HG03135 (cell line): ENCODE measurements around the gene DAZAP1.
"Not testable (repeated sequence)": the region's sequence is repeated elsewhere in the genome, so short reads cannot be mapped to it uniquely, and the experiment has no call there.

ENCODE experiments used
- ATAC-seq: cut with Tn5 transposase; IDR thresholded peaks from one replicate; pipeline ENCODE4 v1.9.1; 2021; ENCODE audit warnings: mild to moderate bottlenecking, moderate library complexity; ENCODE audit not compliant: unreplicated experiment

Gene DAZAP1

DNA sequence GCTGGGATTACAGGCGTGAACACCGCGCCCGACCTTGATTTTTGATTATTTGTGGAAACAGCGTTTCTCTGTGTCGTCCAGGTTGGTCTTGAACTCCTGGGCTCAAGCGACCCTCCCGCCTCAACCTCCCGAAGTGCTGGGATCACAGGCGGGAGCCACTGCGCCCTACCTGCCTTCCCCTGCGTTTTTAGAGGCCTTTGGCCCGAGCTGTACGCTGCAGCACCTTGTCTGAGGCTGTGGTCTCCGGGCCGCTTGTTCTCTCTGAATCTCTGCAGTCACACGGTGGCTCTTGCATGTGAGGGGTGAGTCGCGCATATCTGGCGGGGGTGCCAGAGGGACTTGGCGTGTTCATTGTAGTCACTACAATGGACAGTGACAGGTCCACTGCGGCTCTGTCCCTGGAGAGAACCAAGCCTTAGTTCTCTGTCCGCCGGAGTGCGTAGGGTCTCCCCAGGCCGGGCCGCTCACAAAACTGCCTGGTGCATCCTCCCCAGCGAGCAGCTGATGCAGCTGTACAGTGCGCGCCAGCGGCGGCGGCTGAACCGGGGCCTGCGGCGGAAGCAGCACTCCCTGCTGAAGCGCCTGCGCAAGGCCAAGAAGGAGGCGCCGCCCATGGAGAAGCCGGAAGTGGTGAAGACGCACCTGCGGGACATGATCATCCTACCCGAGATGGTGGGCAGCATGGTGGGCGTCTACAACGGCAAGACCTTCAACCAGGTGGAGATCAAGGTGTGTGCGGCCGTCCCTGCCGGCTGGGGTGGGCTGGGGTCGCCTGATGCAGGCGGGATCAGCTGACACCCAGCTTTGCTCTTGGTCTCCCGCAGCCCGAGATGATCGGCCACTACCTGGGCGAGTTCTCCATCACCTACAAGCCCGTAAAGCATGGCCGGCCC is 32.4 kb downstream of the DAZAP1 start:
- not testable (repeated sequence) for ATAC-seq

DNA sequence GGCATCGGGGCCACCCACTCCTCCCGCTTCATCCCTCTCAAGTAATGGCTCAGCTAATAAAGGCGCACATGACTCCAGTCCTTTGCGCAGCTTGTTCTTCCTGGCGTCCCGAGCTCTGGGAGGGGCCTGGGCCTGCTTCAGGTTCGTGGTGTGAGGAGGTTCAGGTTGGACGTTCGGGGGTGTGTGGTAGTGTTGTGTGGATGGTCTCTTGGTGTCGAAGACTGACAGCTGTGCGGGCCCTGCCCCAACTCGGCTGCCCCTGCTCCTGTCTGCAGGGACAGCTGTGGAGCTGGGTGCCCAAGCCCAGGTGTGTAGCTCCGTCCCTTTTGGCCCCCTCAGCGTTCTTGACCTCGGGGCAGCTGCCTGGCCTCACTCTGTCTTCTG is 33.0 kb downstream of the DAZAP1 start:
- ATAC-seq, result no peak

GRCh38 chr19:1441022-1441426 is 33.6 kb downstream of the DAZAP1 start:
- no peak for ATAC-seq

- ATAC-seq, result no peak
Measured at GRCh38 chr19:1441677-1442438, 34.5 kb downstream of the DAZAP1 start.

GRCh38 chr19:1445185-1445931 is 38.0 kb downstream of the DAZAP1 start:
- ATAC-seq, result no peak

GRCh38 chr19:1445932-1446712 is 38.7 kb downstream of the DAZAP1 start:
- no peak for ATAC-seq

DNA sequence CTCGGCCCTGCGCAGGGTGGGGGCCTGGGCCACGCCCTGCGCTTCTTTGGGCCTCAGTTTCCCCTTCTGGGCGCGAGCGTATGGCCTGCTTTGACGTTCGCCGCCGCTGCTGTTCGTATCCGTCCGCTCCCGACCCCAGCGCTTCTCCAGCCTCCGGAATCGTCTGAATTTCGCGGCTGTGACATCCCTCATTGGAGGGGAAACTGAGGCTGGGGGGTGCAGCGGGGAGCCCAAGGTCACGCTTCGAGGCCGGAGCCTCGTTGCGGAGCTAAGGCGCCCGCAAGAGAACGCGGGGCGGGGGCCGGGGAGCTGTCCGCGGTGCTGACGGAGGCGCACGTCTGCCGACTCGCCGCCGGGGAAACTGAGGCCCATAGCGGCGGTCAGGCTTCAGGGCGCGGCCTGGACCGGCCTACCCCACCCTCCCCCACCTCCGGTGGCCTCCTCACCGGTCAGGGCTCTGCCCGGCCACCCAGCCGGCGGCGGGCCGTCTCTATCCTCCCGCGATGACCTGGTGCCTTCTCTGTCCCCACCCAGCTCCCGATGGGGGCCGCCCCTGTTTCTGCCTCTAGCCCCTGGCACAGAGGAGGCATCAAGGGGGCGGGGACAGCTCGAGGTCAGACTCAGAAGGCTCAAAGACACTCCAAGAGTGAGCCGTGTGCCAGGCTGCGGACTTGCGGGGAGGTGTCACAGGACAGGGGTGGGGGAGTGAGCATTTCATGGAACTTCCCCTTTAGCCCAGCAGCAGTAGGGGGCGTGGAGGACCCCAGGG is 39.5 kb downstream of the DAZAP1 start:
- ATAC-seq, result no peak

DNA sequence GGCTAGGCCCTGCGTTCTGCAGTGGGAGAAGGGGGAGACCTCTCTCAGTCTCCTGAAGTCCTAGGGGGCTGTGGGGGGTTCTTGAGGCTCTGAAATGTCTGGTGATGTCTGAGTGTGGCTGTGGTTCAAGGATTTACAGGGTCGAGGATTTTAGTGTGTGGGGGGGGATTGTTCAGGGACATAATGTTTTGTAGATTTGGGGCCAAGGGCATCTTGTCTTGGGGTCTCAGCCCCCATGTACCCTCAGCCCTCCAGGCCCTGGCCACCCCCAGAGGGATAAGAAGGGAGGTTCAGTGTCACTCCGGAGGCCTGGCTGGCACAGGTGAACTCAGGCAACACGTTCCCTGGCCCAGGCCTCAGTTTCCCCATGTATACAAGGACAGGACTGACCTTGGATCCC is 40.1 kb downstream of the DAZAP1 start:
- ATAC-seq, result no peak

DNA sequence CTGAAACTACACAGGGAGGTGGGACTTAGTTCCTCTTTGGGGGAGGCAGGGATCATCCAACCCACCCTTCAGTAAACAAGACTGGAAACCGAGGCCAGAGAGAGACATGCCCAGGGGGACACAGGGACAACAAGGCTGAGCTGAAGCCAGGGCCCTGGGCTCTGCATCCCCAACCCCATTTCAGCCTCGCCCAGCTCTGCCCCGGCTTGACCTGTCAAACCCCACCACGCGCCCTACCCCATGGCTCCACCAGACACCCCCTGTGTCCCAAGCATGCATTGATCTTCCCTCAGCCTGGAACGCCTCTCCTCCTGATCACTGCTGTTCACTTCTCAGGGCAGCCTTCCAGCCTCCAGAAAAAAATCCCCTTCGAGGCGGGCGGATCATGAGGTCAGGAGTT is 40.6 kb downstream of the DAZAP1 start:
- ATAC-seq, result no peak

DNA sequence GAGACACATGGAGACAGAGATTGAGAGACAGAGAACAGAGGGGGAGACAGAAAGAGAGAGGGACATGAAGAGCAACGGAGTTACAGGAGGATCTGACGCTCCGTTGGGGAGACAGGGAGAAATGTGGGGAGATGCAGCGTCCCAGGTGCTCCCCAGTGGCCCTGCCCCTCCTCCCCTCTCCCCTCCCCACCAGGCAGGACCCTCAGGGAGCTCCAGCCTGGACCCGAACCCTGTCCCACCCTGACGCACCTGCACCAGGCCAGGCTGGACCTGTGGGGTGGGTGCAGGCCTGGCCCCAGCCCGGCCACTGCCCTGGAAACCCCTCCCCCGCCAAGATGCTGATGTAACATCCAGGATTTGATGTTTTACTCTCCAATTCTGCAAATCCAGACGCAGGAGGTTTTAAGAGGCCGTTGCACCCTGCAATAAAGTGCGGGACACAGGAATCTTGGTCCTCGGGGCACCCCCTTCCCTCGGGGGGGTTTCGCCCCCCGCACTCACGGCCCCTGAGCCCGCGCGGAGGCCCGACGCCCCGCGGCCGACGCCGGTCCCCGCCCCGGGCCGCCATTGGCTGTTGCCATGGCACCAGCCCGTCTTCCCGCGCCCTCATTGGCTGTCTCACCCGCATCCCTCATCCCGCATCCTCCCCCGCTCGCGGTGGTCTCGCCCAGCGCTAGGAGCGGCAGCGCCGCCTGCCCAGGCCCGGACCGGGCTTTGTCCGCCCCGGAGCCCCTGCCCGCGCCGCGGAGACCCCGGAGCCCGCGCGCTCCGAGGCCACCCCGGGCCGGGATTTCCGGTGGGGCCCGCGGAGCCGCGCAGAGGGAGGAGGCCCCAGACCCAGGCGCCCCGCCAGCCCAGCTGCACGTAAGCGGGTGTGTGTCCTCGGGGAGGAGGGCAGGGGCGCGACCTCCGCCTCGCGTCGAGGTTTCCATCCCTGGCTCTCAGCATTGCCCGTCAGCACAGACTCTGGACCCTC is 42.4 kb downstream of the DAZAP1 start, which contains the start of gene APC2:
APC2 (plus strand) TSS at position 655 of the 976 bp plus-strand sequence. CDS start 2,881 bp downstream, outside the sequence.
- ATAC-seq, result no peak

DNA sequence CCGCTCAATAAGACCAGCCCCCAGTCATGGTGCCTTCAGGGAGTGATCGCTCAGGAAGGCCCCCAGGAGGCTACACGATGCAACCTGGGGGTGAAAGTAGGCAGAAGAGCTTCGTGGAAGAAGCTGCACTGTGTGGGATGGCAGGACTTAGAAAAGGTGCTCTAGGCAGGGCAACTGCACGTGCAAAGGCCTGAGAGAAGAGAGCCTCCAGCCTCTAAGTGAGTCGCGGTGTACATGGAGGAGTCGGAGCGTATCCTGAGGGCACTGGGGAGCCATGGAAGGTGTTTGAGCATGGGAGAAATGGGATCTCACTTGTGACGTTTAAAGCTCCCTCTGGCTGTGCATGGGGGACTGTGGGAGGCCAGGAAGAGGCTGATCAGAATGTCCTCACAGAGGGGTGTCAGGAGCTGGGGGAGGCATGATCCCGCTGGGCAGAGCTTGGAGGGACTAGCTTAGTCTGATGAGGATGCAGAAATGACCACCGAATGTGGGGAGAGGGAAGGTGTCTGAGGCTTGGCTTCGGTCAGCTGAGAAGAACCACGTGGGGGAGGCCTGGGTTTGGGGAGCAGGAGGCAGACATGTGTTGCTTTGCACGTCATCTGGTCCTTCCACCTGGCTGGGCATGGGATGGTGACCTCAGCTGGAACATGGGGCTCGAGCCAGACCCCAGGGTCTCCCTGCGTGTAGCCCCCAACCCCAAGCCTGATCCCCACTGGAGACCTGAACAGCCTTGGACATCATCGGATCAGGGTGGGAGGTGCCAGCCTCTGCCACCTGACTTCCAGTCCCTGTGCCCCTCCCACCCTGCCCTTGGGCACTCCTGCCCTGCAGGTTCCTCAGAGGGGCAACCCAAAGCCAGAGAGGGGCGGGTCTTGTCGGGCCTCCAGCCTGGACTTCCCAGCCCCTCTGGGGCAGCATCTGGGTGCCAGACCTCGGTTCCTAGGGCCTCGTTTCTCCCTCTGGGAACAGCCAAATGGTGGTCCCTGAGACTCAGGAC is 43.6 kb downstream of the DAZAP1 start:
- ATAC-seq, result no peak

GRCh38 chr19:1451916-1452801 is 44.8 kb downstream of the DAZAP1 start:
- no peak for ATAC-seq

- no peak for ATAC-seq
Measured at GRCh38 chr19:1452802-1453524, 45.6 kb downstream of the DAZAP1 start.

DNA sequence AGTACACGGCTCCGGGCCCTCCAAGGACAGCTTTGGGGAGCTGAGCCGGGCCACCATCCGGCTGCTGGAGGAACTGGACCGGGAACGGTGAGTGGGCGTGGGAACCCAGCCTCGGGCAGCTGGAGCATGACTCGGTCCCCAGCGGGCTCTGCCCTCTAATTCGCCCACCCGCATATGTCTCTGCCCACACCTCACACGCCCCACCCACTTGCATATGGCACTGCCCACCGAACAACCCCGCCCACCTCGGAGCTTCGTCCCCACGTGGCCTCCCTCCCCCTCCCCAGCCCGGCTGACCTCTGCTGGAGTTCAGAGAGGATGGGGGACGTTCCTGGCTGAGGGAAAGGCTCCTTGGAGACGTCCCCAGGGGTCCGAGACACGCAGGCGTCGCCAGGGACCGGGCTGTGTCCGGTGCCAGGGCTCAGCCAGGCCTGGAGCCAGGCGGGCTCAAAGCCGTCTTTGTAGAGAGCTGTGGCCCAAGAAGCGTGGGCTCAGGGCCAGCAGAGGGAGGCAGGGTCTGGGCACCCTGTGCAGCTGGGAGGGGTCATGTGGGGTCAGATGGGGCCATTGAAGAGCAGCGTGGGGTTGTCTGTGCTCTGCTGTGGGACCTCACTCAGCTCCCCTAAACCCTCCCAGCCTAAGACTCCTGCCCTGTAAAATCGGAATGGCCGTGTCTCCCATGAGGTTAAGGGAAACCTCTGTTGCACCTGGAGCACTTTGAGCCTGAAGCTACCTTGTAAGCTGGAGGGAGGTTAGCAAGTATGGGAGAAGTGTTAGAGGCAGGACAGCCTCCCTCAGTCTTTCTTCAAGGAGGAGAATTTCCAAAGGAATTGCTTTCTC is 46.4 kb downstream of the DAZAP1 start:
- ATAC-seq, result no peak

GRCh38 chr19:1455002-1455335 is 47.6 kb downstream of the DAZAP1 start:
- no peak for ATAC-seq
